Loucy (cell line): Measurements from ENCODE around the gene HS1BP3.

Experiments used
- H2AFZ ChIP-seq: fragments of 200-600 bp; sonication (generic); 2 replicates; pipeline ENCODE4 v1.6.0; 2016; ENCODE audit warnings: antibody characterized with exemption, mild to moderate bottlenecking, low read length, moderate library complexity
- H3F3A ChIP-seq: fragments of 200-600 bp; 2 replicates; pipeline ENCODE4 v1.6.0; 2016; ENCODE audit warnings: antibody characterized with exemption, low read depth, mild to moderate bottlenecking
- H3K27me3 ChIP-seq: fragments of 200-600 bp; sonication (generic); 2 replicates; pipeline ENCODE4 v1.6.1; 2014; ENCODE audit warnings: low read length, mild to moderate bottlenecking; ENCODE audit not compliant: insufficient read depth, poor library complexity, severe bottlenecking
- H3K36me3 ChIP-seq: fragments of 200-600 bp; sonication (generic); 2 replicates; pipeline ENCODE4 v1.6.1; 2016; ENCODE audit warnings: low read length; ENCODE audit not compliant: insufficient read depth
- H3K4me1 ChIP-seq: fragments of 200-600 bp; sonication (generic); 2 replicates; pipeline ENCODE4 v1.5.1; 2014; ENCODE audit warnings: low read length, mild to moderate bottlenecking; ENCODE audit not compliant: insufficient read depth, poor library complexity, severe bottlenecking
- H3K4me2 ChIP-seq: fragments of 200-600 bp; sonication (generic); 2 replicates; pipeline ENCODE4 v1.6.0; 2014; ENCODE audit warnings: antibody characterized with exemption, low read length, low read depth, mild to moderate bottlenecking; ENCODE audit not compliant: poor library complexity, severe bottlenecking
- H3K4me3 ChIP-seq: fragments of 200-600 bp; sonication (generic); 2 replicates; pipeline ENCODE4 v1.5.1; 2014; ENCODE audit warnings: low read length, mild to moderate bottlenecking, mixed read lengths; ENCODE audit not compliant: poor library complexity, severe bottlenecking
- H3K79me2 ChIP-seq: fragments of 200-600 bp; sonication (generic); 2 replicates; pipeline ENCODE4 v1.6.1; 2014; ENCODE audit warnings: low read length; ENCODE audit not compliant: insufficient read depth
- H3K9ac ChIP-seq: fragments of 200-600 bp; sonication (generic); 2 replicates; pipeline ENCODE4 v1.6.0; 2014; ENCODE audit warnings: mild to moderate bottlenecking, low read depth, low read length, moderate library complexity; ENCODE audit not compliant: poor library complexity, severe bottlenecking
- H3K9me2 ChIP-seq: fragments of 200-600 bp; sonication (generic); replicated peaks from 2 replicates; pipeline ENCODE4 v1.6.1; 2016; ENCODE audit warnings: low read depth, low read length, mixed read lengths
- H3K9me3 ChIP-seq: fragments of 200-600 bp; sonication (generic); 2 replicates; pipeline ENCODE4 v1.6.1; 2014; ENCODE audit warnings: mild to moderate bottlenecking, antibody characterized with exemption, low read length, low read depth; ENCODE audit not compliant: insufficient read depth
- H4K20me1 ChIP-seq: fragments of 200-600 bp; sonication (generic); 2 replicates; pipeline ENCODE4 v1.6.0; 2014; ENCODE audit warnings: antibody characterized with exemption, low read length, mild to moderate bottlenecking; ENCODE audit not compliant: insufficient read depth, poor library complexity, severe bottlenecking
- CTCF ChIP-seq: fragments of 200-600 bp; sonication (generic); conservative IDR thresholded peaks from 2 replicates; pipeline ENCODE4 v1.5.1; 2014; ENCODE audit warnings: mild to moderate bottlenecking, antibody characterized with exemption, low read length
- EZH2phosphoT487 ChIP-seq: fragments of 200-600 bp; IDR thresholded peaks from 2 replicates; pipeline ENCODE4 v1.6.1; 2018; ENCODE audit warnings: antibody characterized with exemption, mild to moderate bottlenecking, moderate library complexity, borderline replicate concordance

Gene HS1BP3

GRCh38 chr2:20611077-20611843 lies 39.6 kb downstream of the HS1BP3 start:
- no peak overlapping the region for H3K4me3 ChIP-seq
- no peak overlapping the region for H3K9ac ChIP-seq
- no peaks in the 10 kb centered on the region for H3K36me3 ChIP-seq
- no peaks in the 10 kb centered on the region for H3K27me3 ChIP-seq
- H3K9me2 ChIP-seq, result no peaks in the 10 kb centered on the region
- H3K4me1 ChIP-seq, result peaks cover 54% of the 10 kb centered on the region
- no peaks in the 10 kb centered on the region for H3K79me2 ChIP-seq
- no peak overlapping the region for H3K4me2 ChIP-seq
- no peaks in the 10 kb centered on the region for H3F3A ChIP-seq
- no peak overlapping the region for H2AFZ ChIP-seq
- no peaks in the 10 kb centered on the region for H4K20me1 ChIP-seq
- no peaks in the 10 kb centered on the region for H3K9me3 ChIP-seq
- TF ChIP-seq EZH2phosphoT487 (no peak), CTCF (no peak)

GRCh38 chr2:20609995-20610357 lies 40.9 kb downstream of the HS1BP3 start:
- peaks cover 44% of the 10 kb centered on the region for H3K4me1 ChIP-seq
- H3F3A ChIP-seq, result no peaks in the 10 kb centered on the region
- H4K20me1 ChIP-seq, result no peaks in the 10 kb centered on the region
- peak overlapping the region; percentile 11 for H3K4me2 ChIP-seq
- no peak overlapping the region for H3K9ac ChIP-seq
- H3K36me3 ChIP-seq, result no peaks in the 10 kb centered on the region
- H2AFZ ChIP-seq, result no peak overlapping the region
- H3K9me3 ChIP-seq, result no peaks in the 10 kb centered on the region
- H3K79me2 ChIP-seq, result no peaks in the 10 kb centered on the region
- H3K4me3 ChIP-seq, result no peak overlapping the region
- no peaks in the 10 kb centered on the region for H3K9me2 ChIP-seq
- no peaks in the 10 kb centered on the region for H3K27me3 ChIP-seq
- no peak for TF ChIP-seq CTCF
- TF ChIP-seq EZH2phosphoT487, result no peak

- Histone ChIP-seq H3K9me3 (no peaks in the 10 kb centered on the region), H3K27me3 (no peaks in the 10 kb centered on the region), H3K79me2 (no peaks in the 10 kb centered on the region), H3K4me1 (peaks cover 39% of the 10 kb centered on the region), H3F3A (no peaks in the 10 kb centered on the region), H3K4me2 (peak overlapping the region; percentile 11), H3K9me2 (no peaks in the 10 kb centered on the region), H3K9ac (peak overlapping the region; percentile 15), H2AFZ (no peak overlapping the region), H3K36me3 (no peaks in the 10 kb centered on the region), H3K4me3 (no peak overlapping the region), H4K20me1 (no peaks in the 10 kb centered on the region)
- no peak for TF ChIP-seq EZH2phosphoT487
- no peak for TF ChIP-seq CTCF
These were observed 41.4 kb downstream of the HS1BP3 start for GRCh38 chr2:20609349-20609994.
